PC-3 (cell line): ENCODE results near the gene SORBS2. TPM values are rescaled to one million over a fixed set of nuclear protein-coding genes. Genes with fewer than 3 reads are reported as not detected.

Source experiments
- ATAC-seq: fragments of 200-7000 bp; cut with Tn5 transposase; 2 replicates; pipeline ENCODE4 v1.9.1; 2020; ENCODE audit warnings: mild to moderate bottlenecking, moderate library complexity
- BruUV-seq: library from RNA; stranded (reverse); fragments of 400-500 nt; replicated peaks from 2 replicates; lab custom pipeline; 2021; lab: Mats Ljungman, UMichigan
- CTCF ChIA-PET: fragments of 300-600 bp; sonication (Branson Sonifier 250); formaldehyde crosslinking; loops from one replicate; lab custom pipeline; 2022; ENCODE audit warnings: antibody characterized with exemption; lab: Charles Lee
- POLR2A ChIA-PET: fragments of 300-600 bp; sonication (Branson Sonifier 250); formaldehyde crosslinking; loops from one replicate; lab custom pipeline; 2022; ENCODE audit warnings: antibody characterized with exemption; ENCODE audit not compliant: unreplicated experiment; lab: Charles Lee
- DNase-seq: peaks from one replicate; pipeline ENCODE4 v3.0.0-alpha.2; 2015
- H2AFZ ChIP-seq: fragments of 300-600 bp; sonication (generic); 2 replicates; pipeline ENCODE4 v1.6.0; 2016; ENCODE audit warnings: antibody characterized with exemption, low read length
- H3F3A ChIP-seq: fragments of 300-600 bp; sonication (generic); one replicate; pipeline ENCODE4 v1.6.0; 2017; ENCODE audit warnings: antibody characterized with exemption, low read length, control low read depth, mild to moderate bottlenecking; ENCODE audit not compliant: unreplicated experiment
- H3K27ac ChIP-seq: fragments of 300-600 bp; sonication (generic); 2 replicates; pipeline ENCODE4 v1.5.1; 2016; ENCODE audit warnings: mild to moderate bottlenecking, low read length
- H3K27me3 ChIP-seq: fragments of 300-600 bp; sonication (generic); 2 replicates; pipeline ENCODE4 v1.6.1; 2016; ENCODE audit warnings: low read length, mixed read lengths
- H3K36me3 ChIP-seq: fragments of 300-600 bp; sonication (generic); 2 replicates; pipeline ENCODE4 v1.6.1; 2016; ENCODE audit warnings: low read depth, mixed run types, low read length, mixed read lengths
- H3K4me1 ChIP-seq: fragments of 300-600 bp; sonication (generic); 2 replicates; pipeline ENCODE4 v1.5.1; 2016; ENCODE audit warnings: low read length; ENCODE audit not compliant: insufficient read depth
- H3K4me2 ChIP-seq: fragments of 300-600 bp; sonication (generic); 2 replicates; pipeline ENCODE4 v1.6.0; 2016; ENCODE audit warnings: low read length
- H3K4me3 ChIP-seq: fragments of 300-600 bp; sonication (generic); 2 replicates; pipeline ENCODE4 v1.5.1; 2016; ENCODE audit warnings: mild to moderate bottlenecking, low read length, mixed read lengths
- H3K79me2 ChIP-seq: fragments of 300-600 bp; sonication (generic); 2 replicates; pipeline ENCODE4 v1.6.1; 2017; ENCODE audit warnings: low read length, mixed read lengths
- H3K9ac ChIP-seq: fragments of 300-600 bp; sonication (generic); 2 replicates; pipeline ENCODE4 v1.6.0; 2016; ENCODE audit warnings: mild to moderate bottlenecking, low read length
- H3K9me2 ChIP-seq: fragments of 300-600 bp; sonication (generic); replicated peaks from 2 replicates; pipeline ENCODE4 v1.6.1; 2016; ENCODE audit warnings: mixed run types, low read length, mixed read lengths
- H3K9me3 ChIP-seq: fragments of 300-600 bp; sonication (generic); 2 replicates; pipeline ENCODE4 v1.6.1; 2016; ENCODE audit warnings: low read length, mixed read lengths
- H4K20me1 ChIP-seq: fragments of 300-600 bp; sonication (generic); 2 replicates; pipeline ENCODE4 v1.6.1; 2016; ENCODE audit warnings: low read length, mixed read lengths
- CTCF ChIP-seq: fragments of 300-600 bp; sonication (generic); conservative IDR thresholded peaks from 2 replicates; pipeline ENCODE4 v1.5.1; 2017; ENCODE audit warnings: antibody characterized with exemption, low read depth, mild to moderate bottlenecking, low read length
- EZH2 ChIP-seq: fragments of 300-600 bp; sonication (generic); IDR thresholded peaks from one replicate; pipeline ENCODE4 v1.6.1; 2017; ENCODE audit warnings: antibody characterized with exemption, mild to moderate bottlenecking, low read length; ENCODE audit not compliant: unreplicated experiment
- EZH2phosphoT487 ChIP-seq: fragments of 300-600 bp; sonication (generic); IDR thresholded peaks from 2 replicates; pipeline ENCODE4 v1.6.1; 2018; ENCODE audit warnings: mild to moderate bottlenecking, antibody characterized with exemption, low read length, borderline replicate concordance
- intact Hi-C: fragments of 100-400 bp; cut with micrococcal nuclease; formaldehyde crosslinking; loops from 2 replicates; pipeline ENCODE4 v1.9.0; 2023
- total RNA-seq: library from RNA; depleted of rRNA; stranded (reverse); fragments of >200 nt; gene quantifications from 2 replicates; pipeline ENCODE4 v1.2.3, GENCODE V29; 2014

SORBS2 gene
- total RNA-seq, 1 experiment from 2014 or later, result 3.6 TPM

DNA sequence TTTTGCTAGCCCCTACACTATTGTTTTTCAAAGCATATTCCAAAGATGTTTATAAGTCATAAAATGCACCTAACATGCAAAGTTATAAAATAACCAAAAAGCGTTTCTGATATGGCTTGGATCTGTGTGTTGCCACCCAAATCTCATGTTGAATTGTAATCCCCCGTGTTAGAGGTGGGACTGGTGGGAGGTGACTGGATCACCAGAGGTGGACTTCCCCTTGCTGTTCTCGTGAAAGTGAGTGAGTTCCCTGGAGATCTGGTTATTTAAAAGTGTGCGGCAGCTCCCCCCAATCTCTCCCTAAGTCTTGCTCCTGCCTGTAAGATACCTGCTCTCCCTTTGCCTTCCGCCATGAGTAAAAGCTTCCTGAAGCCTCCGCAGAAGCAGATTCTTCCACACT, 22.8 kb upstream of the SORBS2 start:
- H3K27ac ChIP-seq, result no peak overlapping the region
- TF ChIP-seq EZH2 (no peak), CTCF (no peak), EZH2phosphoT487 (no peak)
- no peaks in the 10 kb centered on the region for H3K36me3 ChIP-seq
- DNase-seq (no peak), ATAC-seq (no peak)
- no peaks in the 10 kb centered on the region for H3K79me2 ChIP-seq
- no peak overlapping the region for H3K9ac ChIP-seq
- H3K27me3 ChIP-seq, result no peaks in the 10 kb centered on the region
- no peaks in the 10 kb centered on the region for H3K9me3 ChIP-seq
- intact Hi-C loops, result no loop called here
- H2AFZ ChIP-seq, result no peak overlapping the region
- CTCF ChIA-PET, result no interaction called here
- H3K4me1 ChIP-seq, result peaks cover 17% of the 10 kb centered on the region
- H3F3A ChIP-seq, result no peaks in the 10 kb centered on the region
- POLR2A ChIA-PET, result no interaction called here
- no peak overlapping the region for H3K4me3 ChIP-seq
- BruUV-seq, result no TSS peak
- H3K4me2 ChIP-seq, result no peak overlapping the region
- no peaks in the 10 kb centered on the region for H3K9me2 ChIP-seq
- H4K20me1 ChIP-seq, result no peaks in the 10 kb centered on the region

DNA sequence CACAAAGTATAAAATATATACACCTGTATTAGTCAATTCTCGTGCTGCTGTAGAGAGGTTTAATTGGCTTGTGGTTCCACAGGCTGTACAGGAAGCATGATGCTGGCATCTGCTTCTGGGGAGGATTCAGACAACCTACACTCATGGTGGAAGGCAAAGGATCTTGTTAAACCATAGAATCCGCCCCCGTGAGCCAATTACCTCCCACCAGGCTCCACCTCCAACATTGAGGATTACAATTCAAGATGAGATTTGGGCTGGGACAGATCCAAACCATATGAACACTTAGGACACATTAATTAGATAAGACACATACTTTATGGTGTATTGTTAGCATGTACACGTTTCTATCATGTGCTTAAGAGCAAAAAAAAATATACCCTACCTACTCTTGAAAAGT, 22.1 kb upstream of the SORBS2 start:
- intact Hi-C loops, result no loop called here
- CTCF ChIA-PET, result no interaction called here

More for the DNA sequence above, 22.1 kb upstream of the SORBS2 start:
- Histone ChIP-seq H3K79me2 (no peaks in the 10 kb centered on the region), H3K4me3 (no peak overlapping the region), H3K27ac (no peak overlapping the region), H3K9me2 (no peaks in the 10 kb centered on the region), H3K4me1 (peaks cover 10% of the 10 kb centered on the region), H3K4me2 (no peak overlapping the region), H3K9me3 (no peaks in the 10 kb centered on the region), H3K27me3 (no peaks in the 10 kb centered on the region), H4K20me1 (no peaks in the 10 kb centered on the region), H3K36me3 (no peaks in the 10 kb centered on the region), H3F3A (no peaks in the 10 kb centered on the region), H2AFZ (no peak overlapping the region), H3K9ac (no peak overlapping the region)
- no TSS peak for BruUV-seq
- POLR2A ChIA-PET, result no interaction called here
- ATAC-seq (no peak), DNase-seq (no peak)
- no peak for TF ChIP-seq CTCF
- TF ChIP-seq EZH2phosphoT487, result no peak
- TF ChIP-seq EZH2, result no peak
